GM20000 (cell line): Measurements from ENCODE around the gene MYO1H.

Experiments
- DNase-seq: peaks from one replicate; pipeline ENCODE4 v3.0.0; 2012; ENCODE audit warnings: low spot score
- CTCF ChIP-seq: IDR thresholded peaks from 2 replicates; pipeline ENCODE4 v1.5.1; 2012; ENCODE audit warnings: mild to moderate bottlenecking, control low read depth; ENCODE audit errors: extremely low read depth, missing control alignments

Gene MYO1H

GRCh38 chr12:109497675-109498074, 150.0 kb downstream of the MYO1H start:
- DNase-seq = no peak
- no peak for TF ChIP-seq CTCF
